ENCODE data around the gene NRG2.

GRCh38 chr5:140076788-140077187 lies 33.7 kb upstream of the NRG2 start:
- TF ChIP-seq POLR2A (IDR thresholded peaks at IDR 0.05): no peak
- no peak for TF ChIP-seq CTCF (IDR thresholded peaks at IDR 0.05)
